Coronary artery (tissue), 2 donors: ENCODE measurements around the gene IRF8.
A peak's percentile ranks its signal among the peaks of the same experiment; 100 is the strongest.

Experiments used
- DNase-seq: peaks from one replicate; pipeline ENCODE4 v3.0.0-alpha.2; 2017; ENCODE audit warnings: low spot score
- H3K27ac ChIP-seq, 2 donors: fragments of 200-600 bp; sonication (generic); one replicate each; pipeline ENCODE4 v1.5.1; 2016 to 2019
- H3K4me3 ChIP-seq: fragments of 200-600 bp; sonication (generic); 2 replicates; pipeline ENCODE4 v1.5.1; 2016; ENCODE audit warnings: mild to moderate bottlenecking, moderate library complexity
- TF ChIP-seq, protein P1 (sequence below): fragments of 200-600 bp; sonication (generic); IDR thresholded peaks from one replicate; pipeline ENCODE4 v1.5.1; 2019; ENCODE audit warnings: antibody characterized with exemption

The IRF8 gene

DNA sequence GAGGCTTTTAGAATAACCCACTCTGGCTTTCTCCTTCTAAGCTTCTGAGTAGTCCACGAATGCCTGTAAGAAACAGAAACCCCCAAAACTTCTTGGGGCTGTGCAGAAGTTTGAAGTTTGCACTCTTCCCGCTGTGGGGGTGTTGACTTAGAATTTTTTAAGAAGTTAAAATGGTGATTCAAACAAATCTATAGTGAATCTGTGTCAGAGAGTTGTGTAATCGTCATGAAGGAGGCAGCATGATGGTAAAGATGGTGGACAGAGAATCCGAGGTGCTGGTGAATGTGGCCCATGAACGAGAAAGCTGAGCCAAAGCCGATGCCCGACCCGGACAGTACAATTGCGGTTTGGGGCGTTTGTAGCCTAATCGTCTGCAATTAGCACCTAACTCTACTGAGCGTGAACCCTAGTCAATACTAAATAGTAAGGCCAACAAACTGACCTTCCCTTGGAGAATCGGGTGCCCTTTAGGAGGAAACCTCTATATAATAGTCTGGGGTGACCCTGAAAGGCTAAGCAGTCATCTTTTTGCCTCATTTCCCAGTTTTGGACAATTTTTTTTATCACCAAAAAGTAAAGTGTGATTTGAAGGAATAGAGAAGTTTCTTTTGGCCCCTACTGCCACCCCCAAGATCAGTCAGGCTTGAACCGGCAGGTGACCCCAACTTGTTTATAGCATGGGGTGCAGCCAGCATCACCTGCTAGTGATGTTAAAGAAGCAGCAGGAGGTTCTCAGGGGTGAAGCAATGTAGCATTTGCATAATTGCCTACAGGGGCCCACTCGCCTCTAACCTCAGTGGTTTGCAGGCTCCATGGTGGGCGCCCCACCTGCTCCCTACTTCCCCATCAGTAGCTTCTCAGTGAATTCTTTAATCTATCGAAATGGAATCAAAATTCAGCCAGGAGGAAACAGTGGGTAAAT is 11.2 kb downstream of the IRF8 start:
- no peak overlapping the region for H3K4me3 ChIP-seq
- no peak for DNase-seq
- TF ChIP-seq, protein P1, sequence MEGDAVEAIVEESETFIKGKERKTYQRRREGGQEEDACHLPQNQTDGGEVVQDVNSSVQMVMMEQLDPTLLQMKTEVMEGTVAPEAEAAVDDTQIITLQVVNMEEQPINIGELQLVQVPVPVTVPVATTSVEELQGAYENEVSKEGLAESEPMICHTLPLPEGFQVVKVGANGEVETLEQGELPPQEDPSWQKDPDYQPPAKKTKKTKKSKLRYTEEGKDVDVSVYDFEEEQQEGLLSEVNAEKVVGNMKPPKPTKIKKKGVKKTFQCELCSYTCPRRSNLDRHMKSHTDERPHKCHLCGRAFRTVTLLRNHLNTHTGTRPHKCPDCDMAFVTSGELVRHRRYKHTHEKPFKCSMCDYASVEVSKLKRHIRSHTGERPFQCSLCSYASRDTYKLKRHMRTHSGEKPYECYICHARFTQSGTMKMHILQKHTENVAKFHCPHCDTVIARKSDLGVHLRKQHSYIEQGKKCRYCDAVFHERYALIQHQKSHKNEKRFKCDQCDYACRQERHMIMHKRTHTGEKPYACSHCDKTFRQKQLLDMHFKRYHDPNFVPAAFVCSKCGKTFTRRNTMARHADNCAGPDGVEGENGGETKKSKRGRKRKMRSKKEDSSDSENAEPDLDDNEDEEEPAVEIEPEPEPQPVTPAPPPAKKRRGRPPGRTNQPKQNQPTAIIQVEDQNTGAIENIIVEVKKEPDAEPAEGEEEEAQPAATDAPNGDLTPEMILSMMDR = no peak
- peak overlapping the region in 1 of 2 donors; percentile 76 for H3K27ac ChIP-seq

DNA sequence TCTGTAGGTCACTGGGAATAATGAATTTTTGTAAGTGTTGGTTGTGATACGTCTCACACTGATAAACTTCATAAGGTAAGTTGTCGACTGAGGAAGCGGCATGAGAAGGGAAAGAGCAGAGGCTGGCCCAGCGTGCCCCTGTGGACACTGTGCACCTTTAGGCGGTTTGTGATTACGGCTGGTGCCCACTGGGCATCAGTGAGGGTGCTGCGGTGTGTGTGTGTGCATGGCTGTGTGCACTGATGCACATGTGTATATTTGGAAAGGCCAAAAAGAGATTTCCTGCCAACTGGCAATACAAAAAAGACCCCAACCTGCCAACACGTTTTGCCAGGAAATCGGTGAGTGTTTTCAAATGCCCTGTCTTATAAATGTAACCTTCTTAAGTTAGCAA is 11.9 kb downstream of the IRF8 start:
- Histone ChIP-seq H3K4me3 (no peak overlapping the region), H3K27ac (no peak overlapping the region)
- TF ChIP-seq, protein P1 = no peak
- DNase-seq = no peak

DNA sequence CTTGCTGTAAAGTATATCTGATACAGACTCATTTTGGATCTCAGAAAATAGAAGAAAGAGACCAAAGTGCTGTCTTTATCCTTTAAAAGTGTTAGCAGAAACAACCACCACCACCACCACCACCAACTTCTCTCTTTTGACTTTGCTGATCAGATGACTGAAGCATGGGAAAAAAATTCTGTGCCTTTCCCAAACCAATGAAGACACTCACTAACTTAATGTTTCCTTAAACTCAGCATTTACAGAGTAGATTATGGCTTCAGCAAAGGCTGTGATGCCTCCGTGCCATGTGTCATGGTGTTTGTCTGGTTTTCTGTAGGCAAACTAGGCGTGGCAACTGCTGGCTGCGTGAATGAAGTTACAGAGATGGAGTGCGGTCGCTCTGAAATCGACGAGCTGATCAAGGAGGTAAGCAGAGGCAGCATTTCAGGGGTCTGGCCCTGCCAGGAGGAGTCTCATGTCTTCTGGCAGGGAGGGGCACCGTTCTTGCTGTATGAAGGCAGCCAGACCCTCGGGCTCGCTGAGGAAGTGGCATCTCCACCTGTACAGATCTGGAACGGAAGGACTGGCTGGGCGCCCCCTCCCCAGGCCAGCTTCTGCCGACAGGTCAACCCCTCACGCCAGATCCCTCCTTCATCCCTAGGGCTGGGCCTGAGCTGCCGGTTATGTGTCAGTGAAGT is 12.4 kb downstream of the IRF8 start:
- no peak for DNase-seq
- H3K27ac ChIP-seq = peak overlapping the region in 1 of 2 donors; percentile 34
- TF ChIP-seq, protein P1 = no peak
- H3K4me3 ChIP-seq = no peak overlapping the region

DNA sequence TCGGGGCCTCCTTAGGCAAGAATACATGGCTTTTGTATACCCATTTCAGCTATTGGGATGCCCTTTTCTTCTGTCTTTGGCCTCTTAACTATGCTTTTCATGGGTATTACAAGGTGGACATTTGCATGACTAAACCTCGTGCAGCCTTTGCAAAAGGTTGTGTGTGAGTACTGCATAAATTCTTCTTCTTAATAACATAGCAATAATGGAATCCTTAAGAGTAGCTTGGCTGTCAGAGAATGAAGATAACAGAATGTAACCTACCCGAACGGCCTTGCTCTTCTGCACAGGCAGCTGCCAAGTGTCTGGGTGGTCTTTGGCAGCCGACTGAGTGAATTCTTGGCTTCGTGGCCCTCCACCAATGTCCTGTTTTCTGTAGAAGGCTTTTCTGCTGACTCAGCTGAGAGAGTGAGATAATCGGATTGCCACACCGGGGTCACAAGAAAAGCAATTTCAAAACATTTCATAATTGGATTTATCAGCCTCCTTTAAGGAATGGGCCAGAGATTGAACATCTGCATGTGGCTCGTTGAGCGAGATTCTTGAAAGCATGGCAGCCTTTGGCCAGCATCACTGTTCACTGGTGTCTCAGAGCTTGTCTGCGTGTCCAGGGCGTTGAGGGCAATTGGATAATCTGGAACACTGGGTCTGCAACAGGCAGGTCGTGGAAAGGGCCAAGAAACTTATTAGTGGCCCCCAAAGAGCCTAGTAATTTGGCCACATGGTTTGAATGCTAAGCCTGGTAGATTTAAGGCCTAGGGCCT is 13.4 kb downstream of the IRF8 start:
- H3K4me3 ChIP-seq = no peak overlapping the region
- no peak for DNase-seq
- peak overlapping the region in 1 of 2 donors; percentile 34 for H3K27ac ChIP-seq
- TF ChIP-seq, protein P1 = no peak

DNA sequence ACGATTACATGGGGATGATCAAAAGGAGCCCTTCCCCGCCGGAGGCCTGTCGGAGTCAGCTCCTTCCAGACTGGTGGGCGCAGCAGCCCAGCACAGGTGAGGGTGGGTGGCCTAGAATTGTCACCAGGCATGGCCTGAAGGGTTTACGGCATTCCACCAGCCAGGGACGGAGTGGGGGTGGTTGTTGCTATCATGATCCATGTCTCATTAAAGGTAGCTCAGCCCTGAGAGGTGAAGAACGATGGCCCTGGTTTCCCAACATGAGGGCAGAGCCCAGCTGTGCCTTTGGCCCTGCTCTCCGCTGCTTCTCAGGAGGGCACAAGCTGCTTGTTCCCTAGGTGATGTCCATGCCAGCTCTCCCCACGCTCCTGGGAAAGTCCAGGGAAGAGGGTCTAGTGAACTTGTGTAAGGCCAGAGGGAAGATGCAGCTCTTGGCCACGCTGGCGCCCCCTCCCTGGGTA is 14.2 kb downstream of the IRF8 start:
- no peak overlapping the region for H3K4me3 ChIP-seq
- TF ChIP-seq, protein P1 = no peak
- no peak for DNase-seq
- no peak overlapping the region for H3K27ac ChIP-seq

DNA sequence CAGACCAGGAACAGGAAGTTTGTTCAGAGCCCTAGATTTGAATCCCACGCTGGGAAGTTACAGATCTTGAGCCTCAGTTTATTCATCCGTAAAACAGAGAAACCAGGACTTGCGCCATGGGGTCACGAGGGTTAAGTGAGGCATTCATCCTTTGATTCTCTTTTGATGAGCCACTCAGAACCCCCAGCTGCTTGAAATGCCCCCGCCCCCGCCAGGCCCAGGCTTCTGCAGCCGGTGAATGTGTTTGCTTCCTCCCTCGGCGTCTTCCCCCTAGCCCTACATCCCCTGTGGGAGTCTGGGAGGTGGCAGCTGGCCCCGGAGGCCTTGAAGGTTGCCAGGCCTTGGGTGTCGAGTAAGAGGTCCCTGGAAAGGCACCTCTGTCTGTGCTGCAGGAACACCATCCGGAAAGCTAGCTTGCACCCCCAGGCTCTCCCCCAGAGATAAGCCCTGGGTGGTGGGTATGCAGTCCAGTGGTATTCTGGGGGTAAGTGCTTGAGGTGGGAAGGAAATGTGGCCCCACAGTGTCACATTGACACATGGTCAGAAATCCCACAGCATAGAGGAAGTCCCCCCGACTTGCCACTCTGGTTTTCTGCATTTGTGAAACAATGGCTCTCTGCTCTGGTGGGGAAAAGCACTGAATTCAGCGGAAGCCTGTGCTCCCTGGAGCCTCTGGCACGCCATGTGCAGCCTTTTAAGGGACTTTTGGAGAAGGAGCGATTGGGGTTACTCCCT is 14.9 kb downstream of the IRF8 start:
- no peak for DNase-seq
- Histone ChIP-seq H3K27ac (no peak overlapping the region), H3K4me3 (no peak overlapping the region)
- TF ChIP-seq, protein P1 = no peak
